Fibroblast of skin of back (primary cell): ENCODE data around the gene HS6ST2. TPM values are rescaled to one million over a fixed set of nuclear protein-coding genes. Genes with fewer than 3 reads are reported as not detected.
"Not testable (repeated sequence)": the region's sequence is repeated elsewhere in the genome, so short reads cannot be mapped to it uniquely, and the experiment has no call there.

Experiments used
- DNase-seq: peaks from one replicate; pipeline ENCODE4 v3.0.0-alpha.2; 2013
- polyA plus RNA-seq, 2 experiments: library from polyadenylated mRNA; unstranded; fragments of 120-200 nt; gene quantifications; one replicate each; pipeline ENCODE4 v1.2.1, GENCODE V29; 2013; ENCODE audit not compliant: insufficient read length in 2 of 2

The HS6ST2 gene
- 0.37 TPM for polyA plus RNA-seq (2013, experiment 1 of 2; ENCODE audit: insufficient read length)
- 0.43 TPM for polyA plus RNA-seq (2013, experiment 2 of 2; ENCODE audit: insufficient read length)

DNA sequence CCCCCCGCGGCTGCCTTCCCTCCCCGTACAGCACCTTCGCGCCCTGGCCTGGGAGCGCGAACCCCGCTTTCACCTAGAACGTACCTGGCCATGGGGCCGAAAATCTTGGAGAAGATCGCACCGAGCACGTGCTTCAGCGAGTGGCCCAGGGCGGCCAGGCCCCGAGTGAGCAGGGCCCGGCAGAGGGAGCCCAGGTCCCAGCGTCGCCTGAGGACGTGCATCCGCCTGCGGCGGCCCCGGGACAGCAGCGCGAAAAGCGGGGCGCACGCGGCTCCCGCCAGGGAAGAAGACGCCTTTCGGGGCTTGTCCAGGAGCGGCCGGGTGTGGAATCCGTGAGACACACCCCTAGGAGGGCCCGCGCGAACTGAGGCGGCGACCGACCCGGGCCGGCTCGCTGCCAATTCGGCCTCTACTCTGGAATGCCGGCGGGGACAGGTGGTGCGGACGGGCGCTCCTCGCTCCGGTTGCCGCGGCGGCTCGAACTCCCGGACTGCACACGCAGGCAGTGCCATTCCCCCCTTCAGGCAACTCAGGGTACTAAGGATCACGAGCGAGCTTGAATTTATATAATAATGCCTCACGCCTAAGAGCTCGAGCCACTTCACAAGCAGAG lies at the start of gene HS6ST2:
Gene HS6ST2, minus strand, starts transcription at position 539 of the 613 bp plus-strand sequence.
- DNase-seq = no peak

- DNase-seq = no peak
Measured at GRCh38 chrX:133007458-133007857, 49.0 kb upstream of the HS6ST2 start.

DNA sequence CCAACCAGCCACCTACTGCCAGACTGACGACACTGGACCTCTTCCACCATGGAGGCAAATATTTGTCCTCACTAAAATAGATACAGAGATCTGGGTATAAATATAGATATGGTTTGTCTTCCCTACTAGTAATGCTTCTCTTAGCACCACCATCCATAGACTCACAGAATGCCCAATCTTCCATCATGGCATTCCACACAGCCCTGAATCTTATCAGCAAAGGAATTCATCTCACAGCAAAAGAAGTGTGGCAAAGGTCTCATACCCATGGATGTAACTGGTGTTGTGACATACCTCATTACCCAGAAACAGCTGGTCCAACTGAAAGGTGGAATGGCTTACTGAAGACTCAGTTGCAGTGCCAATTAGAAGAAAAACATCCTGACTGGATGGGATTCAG lies 47.2 kb upstream of the HS6ST2 start:
- no peak for DNase-seq

DNA sequence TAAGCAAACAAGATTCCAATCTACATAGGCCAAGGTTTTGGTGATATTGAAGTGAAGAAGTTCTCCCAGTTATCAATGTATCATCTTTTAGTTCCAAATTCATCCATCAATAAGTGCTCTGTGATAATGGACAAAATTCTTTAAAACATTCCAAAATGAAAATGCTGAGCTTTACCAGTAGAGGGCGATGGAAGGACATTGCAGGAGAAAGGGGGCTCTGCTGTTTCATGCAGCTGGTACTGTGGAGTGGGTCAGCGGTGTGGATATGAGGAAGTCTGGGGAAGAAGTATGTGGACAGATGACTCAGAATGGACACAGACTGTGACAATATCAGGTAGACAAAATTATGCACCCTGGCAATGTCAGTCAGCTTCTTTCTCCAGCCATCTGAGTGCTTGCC lies 46.6 kb upstream of the HS6ST2 start:
- peak; percentile 10 for DNase-seq

DNA sequence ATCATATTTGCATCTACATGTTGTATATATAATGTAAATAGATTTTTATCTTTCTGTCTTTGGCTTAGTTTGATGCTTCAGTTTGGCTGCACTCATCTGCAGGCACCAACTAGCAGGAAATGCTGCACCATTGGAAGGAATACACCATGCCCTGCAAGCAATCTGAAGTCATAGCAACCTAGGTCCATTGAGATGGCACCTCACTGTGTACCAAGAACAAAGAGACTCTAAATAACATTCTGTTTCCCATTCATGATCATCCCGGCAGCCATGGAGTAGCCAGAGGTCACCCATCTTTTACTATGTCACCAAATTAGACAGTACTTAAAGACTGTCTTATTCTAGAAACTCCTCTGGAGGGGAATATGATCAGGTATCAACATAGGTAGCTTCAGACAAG lies 40.8 kb upstream of the HS6ST2 start:
- no peak for DNase-seq

DNA sequence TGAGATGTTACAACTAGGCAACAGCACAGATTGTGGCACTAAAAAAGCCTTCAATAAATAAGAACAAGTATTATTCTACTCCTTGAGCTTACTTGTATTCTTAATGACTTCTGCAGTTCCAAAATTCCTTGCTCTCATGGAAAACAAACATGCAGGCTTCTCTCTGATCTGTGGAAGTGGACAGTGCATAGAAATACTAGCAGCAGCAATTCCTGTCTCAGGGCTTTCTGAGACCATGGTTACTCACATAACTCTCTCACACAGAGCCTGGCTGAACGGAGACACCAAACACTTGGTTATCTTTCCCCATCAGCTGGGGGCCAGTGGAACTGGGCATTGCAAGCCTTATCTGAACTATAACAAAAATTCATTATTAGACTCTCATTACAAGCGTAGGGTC lies 32.4 kb upstream of the HS6ST2 start:
- DNase-seq = no peak

- DNase-seq = no peak
Measured at GRCh38 chrX:132986556-132986955, 28.1 kb upstream of the HS6ST2 start.

DNA sequence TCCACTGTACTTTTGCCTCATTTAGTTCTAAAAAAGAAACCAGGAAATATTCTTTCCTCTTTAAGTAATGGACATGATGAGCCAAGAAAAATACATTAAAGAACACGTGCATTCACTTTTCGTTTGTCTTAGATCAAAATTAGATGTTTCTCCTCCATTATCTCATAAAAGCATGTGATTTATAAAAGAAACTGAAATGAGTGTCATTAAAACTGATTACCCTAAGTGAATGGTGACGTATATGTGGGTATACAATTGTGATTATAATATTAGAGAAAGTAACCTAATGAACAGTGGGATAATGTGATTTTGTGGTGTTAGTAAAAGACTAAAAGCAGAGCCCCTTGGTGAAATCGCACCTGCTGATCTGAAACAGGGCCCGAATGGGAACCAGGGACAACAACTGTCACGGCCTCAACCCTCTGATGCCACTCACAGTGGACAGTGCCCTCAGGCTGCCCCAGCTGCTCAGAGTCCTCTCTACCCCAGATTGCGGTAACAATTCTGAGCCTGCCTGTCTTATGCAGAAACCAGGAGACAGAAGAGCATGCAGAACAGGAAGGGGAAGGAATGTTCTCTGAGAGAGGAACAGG lies 25.7 kb upstream of the HS6ST2 start:
- DNase-seq = no peak

GRCh38 chrX:132983496-132983895 lies 25.1 kb upstream of the HS6ST2 start:
- DNase-seq = no peak

GRCh38 chrX:132980035-132980434 lies 21.6 kb upstream of the HS6ST2 start:
- DNase-seq = not testable (repeated sequence)

DNA sequence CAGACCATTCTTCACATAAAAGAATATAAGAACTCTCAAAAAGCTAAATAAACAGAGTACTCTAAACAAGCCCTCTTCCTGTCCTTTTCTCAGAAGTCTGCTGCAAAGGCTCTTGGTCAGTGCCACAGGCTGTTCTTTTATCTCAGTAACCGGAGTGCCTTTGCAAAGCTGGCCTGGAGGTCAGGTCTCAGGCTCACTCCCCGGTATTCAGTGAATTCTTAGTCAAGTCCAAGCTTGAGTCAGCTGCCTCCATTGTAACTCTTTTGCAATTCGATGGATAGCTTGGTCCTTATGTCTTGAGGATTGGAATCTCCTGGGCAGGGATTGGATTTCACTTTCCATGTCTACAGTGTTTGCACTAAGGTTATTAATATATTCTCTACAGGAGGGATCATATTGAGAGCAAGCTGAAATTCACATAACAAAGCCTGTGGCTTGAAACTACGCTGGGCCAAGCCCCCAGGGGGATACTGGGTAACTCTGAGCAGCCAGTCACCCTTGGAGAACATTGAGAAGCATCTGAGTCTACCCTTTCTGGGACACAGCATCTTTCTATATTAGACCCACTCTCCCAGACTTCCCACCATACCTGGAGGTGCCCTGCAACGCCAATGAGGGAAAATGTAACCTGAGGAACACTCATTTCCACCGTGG lies 10.0 kb upstream of the HS6ST2 start:
- DNase-seq = no peak

DNA sequence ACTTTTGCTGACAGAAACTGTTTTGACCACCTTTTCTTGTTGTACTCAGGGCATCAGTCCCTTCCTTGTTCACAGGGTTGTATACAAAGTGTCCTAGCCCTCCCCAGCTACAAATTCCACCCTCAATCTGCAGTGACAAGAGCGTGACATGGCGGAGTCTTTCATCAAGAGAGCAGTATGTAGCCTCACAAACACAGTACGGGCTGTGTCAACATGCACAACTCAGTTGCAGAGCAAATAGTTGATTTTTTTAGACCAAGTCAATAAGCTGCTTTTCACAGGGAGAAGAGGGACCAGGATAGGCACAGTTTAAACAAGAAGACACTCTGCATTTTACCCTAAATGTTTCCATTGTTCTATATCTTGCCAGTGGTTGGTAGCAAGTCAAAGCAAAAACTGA lies 8.6 kb upstream of the HS6ST2 start:
- DNase-seq = no peak

DNA sequence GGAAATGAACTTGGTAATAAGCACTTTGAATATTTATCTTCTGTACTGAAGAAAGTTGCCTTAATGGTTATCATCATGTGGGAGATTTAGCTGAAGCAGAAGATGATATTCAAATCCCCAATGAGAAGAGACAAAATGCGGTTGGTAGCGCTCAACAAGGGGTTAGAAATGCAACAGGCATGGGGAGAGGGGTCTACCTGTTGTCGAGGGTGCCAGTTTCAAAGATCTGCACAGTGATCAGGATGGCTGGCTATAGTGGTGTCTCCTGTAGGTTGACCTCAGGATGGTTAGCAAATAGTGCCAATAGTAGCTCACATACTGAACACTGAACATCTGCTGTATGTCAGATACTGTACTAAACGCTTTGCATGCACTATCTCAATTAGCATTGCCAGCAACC lies 7.0 kb upstream of the HS6ST2 start:
- DNase-seq = no peak

- DNase-seq = no peak
Measured at GRCh38 chrX:132961511-132961910, 3.1 kb upstream of the HS6ST2 start.

DNA sequence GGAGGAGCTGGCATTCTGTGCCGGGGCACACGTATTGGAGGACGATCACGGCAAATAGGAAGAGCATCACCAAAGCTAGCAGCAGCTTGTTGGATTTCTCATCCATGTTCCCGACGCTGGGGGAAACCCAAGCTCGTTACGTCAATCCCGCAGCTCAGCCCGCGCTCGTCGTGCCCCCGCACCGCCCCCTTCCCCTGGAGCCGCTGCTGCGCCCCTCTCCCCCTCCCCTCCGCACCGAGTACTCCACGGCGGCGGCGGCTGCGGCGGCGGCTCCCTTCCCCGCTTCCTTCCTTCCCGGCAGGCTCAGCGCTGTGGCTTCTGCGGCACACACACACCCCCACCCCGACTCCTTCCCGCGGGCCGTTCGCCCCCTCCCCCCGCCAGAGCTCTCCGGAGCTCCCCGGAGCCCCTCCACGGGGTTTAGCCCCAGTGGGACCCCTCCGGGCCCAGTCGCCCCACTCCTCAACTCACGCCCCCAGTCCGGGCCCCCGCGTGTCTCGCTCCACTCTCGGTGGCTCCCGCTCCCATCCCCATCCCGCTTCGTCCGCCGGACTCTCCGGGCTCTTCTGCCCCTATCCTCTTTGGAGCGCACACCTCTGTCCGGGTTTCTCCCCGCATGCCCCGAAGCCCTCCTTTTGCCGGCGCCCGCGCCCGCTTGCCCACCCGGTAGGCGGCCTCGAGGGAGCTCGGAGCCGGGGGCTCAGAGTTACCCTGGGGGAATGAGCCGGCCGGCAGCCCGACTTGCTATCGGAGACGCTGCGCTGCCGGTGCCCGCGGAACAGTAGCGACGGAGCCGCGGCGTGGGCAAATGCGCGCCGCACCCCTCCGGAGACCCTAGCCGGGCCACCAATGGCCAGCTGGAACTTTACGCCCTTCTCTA lies 978 bp downstream of the HS6ST2 start:
- DNase-seq = peak; percentile 19

GRCh38 chrX:132956421-132957210 lies 1.8 kb downstream of the HS6ST2 start:
- DNase-seq = no peak

GRCh38 chrX:132955690-132956089 lies 2.7 kb downstream of the HS6ST2 start:
- DNase-seq = no peak

DNA sequence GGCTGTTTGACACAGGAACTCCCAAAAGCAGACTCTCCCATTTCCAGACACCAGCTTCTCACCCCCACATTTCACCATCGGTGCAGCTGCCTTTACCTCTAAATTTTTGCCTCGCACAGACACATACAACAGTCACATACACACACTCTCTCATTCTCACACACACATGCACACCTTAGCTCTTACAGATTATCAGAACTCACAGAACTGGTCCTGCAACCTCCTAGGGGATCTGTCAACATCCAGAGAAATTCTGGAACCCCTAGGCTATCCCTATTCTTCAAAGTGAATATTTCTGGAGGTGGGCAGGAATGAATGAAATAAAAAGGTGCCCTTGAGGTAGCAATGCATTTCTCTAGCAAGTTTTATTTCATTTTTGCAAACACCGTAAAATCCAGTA lies 4.1 kb downstream of the HS6ST2 start:
- DNase-seq = no peak

DNA sequence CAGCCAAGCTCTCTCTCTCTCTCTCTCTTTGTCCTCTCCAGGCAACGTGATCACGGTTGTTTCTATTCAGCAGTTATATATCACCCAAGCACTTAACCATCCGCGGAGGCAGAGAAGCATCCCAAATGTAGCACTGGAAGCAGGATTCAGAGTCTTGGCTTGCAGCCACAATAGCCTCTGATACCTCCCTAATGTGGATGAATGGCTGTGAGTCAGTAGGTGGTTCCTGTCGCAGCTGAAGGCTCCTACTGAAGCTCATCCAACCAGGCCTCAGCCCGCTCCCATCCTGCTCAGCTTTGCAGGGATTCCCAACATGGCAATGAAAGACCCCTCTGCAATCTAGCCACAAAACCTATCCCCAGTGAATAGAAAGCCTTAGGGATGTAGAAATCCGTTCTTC lies 5.1 kb downstream of the HS6ST2 start:
- DNase-seq = no peak

- DNase-seq = no peak
Measured at GRCh38 chrX:132948648-132949260, 9.7 kb downstream of the HS6ST2 start.

- DNase-seq = not testable (repeated sequence)
Measured at GRCh38 chrX:132945055-132945599, 13.3 kb downstream of the HS6ST2 start.
